Measurements from ENCODE around the gene ACSL3.
"Not testable (repeated sequence)": the region's sequence is repeated elsewhere in the genome, so short reads cannot be mapped to it uniquely, and the experiment has no call there.

ACSL3 gene

DNA sequence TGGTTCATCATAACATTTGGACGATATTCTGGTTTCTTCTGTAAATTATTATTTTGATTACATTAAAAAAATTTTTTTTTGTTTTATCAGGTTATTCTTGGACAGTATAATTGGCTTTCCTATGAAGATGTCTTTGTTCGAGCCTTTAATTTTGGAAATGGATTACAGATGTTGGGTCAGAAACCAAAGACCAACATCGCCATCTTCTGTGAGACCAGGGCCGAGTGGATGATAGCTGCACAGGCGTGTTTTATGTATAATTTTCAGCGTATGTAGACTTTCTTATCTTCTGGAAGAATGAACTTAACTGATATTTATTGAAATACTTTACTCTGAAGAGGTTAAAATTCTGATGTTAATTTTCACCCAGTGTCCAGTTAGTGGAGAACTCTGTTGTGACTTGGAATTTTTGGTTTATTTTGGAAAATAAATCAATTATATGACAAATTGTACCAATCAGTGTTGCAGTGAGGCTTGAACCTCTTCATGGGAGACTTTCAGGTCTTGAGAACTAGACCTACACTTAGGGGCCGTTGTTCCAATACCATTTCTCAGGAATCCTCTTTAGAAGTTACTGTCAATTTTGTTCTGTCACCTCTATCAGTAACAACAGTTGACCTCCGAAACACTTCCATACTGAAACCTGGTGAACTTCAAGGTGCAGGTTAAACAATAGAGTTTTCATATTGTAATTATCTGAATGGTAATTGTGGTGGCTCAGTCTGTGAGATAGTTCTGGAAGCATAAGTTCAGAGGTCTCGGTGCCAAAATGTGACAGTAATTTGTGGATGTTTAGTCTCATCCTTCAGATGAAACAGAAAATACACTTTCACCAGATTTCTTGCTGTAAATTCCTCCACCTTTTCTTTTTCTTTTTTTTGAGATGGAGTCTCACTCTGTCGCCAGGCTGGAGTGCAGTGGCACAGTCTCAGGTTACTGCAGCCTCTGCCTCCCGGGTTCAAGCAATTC lies 55.7 kb downstream of the ACSL3 start:
- Histone ChIP-seq H3K4me2 (ENCODE audit: low read length) (no peak overlapping the region), H3K36me3 (ENCODE audit: control insufficient read depth, low read length) (peaks cover 57% of the 10 kb centered on the region), H3F3A (ENCODE audit: control insufficient read depth, insufficient read depth) (peaks cover 27% of the 10 kb centered on the region), H3K27me3 (ENCODE audit: control insufficient read depth, low read length) (no peaks in the 10 kb centered on the region), H3K27ac (ENCODE audit: low read depth, low read length) (no peak overlapping the region), H3K4me1 (ENCODE audit: control insufficient read depth, low read length) (peaks cover 39% of the 10 kb centered on the region), H3K79me2 (ENCODE audit: control insufficient read depth, low read length) (peaks cover 35% of the 10 kb centered on the region), H3K4me3 (ENCODE audit: low read length) (no peak overlapping the region), H3K9me3 (ENCODE audit: control insufficient read depth, insufficient read depth, low read length) (no peaks in the 10 kb centered on the region), H3K9me2 (replicated peaks; ENCODE audit: control insufficient read depth, low read length) (no peaks in the 10 kb centered on the region), H4K20me1 (ENCODE audit: control insufficient read depth, insufficient read depth, low read depth, low read length) (no peaks in the 10 kb centered on the region)
- no peak for TF ChIP-seq EZH2phosphoT487 (IDR thresholded peaks at IDR 0.05; ENCODE audit: borderline replicate concordance, low read length)
- TF ChIP-seq, protein P1, sequence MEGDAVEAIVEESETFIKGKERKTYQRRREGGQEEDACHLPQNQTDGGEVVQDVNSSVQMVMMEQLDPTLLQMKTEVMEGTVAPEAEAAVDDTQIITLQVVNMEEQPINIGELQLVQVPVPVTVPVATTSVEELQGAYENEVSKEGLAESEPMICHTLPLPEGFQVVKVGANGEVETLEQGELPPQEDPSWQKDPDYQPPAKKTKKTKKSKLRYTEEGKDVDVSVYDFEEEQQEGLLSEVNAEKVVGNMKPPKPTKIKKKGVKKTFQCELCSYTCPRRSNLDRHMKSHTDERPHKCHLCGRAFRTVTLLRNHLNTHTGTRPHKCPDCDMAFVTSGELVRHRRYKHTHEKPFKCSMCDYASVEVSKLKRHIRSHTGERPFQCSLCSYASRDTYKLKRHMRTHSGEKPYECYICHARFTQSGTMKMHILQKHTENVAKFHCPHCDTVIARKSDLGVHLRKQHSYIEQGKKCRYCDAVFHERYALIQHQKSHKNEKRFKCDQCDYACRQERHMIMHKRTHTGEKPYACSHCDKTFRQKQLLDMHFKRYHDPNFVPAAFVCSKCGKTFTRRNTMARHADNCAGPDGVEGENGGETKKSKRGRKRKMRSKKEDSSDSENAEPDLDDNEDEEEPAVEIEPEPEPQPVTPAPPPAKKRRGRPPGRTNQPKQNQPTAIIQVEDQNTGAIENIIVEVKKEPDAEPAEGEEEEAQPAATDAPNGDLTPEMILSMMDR (IDR thresholded peaks at IDR 0.05; ENCODE audit: low read depth, low read length, poor library complexity, severe bottlenecking): no peak

DNA sequence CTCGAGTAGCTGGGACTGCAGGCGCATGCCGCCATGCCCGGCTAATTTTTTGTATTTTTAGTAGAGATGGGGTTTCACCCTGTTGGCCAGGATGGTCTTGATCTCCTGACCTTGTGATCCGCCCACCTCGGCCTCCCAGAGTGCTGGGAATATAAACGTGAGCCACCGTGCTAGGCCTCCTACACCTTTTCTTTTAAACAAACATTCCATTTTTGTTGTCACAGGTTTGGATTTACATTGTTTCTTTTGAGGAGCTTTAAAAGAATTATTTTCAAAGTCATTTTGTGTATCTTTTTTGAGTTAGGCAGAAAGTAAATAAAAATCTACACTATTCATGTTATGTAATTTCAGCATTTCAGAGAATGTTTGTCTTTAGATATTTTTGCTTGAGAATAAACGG lies 56.4 kb downstream of the ACSL3 start:
- not testable (repeated sequence) for H3K9me3 ChIP-seq (ENCODE audit: control insufficient read depth, insufficient read depth, low read length)

DNA sequence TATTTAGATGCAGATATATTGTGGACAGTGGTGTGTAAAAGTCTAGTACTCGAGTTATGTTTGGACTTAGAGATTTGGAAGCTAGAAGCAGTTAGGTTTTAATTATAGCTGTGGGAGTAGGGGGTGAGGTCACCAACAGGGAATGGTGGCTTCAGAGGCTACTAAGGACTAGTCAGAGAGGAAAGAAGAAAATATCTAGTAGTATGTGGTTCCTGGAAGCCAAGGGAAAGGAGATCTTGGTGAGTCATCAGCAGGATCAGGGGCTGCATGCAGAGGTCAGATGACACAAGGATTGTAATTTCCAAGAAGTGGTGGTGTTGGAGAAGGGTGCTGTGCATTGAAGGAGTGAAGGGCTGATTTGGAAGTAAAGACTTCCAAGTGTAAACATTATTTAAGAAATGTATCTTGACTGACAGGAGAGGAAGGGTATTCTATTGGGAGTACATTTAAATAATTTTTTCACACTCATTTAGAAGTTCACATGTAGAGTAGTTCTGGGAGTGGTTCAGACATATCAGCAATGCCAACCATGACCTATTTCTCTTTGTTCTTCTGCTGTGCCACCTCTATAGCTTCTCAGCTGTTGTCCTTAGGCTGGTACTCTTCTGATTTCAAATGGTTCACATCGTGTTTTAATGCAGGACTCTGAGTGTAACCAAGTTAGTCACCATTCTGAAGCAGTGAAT lies 59.1 kb downstream of the ACSL3 start:
- Histone ChIP-seq H3K27me3 (ENCODE audit: control insufficient read depth, low read length) (no peaks in the 10 kb centered on the region), H3K9me3 (ENCODE audit: control insufficient read depth, insufficient read depth, low read length) (no peaks in the 10 kb centered on the region), H3K79me2 (ENCODE audit: control insufficient read depth, low read length) (peaks cover 9% of the 10 kb centered on the region), H3K9me2 (replicated peaks; ENCODE audit: control insufficient read depth, low read length) (no peaks in the 10 kb centered on the region), H3K27ac (ENCODE audit: low read depth, low read length) (no peak overlapping the region), H3F3A (ENCODE audit: control insufficient read depth, insufficient read depth) (0 out of 2 replicates have a peak, but pooled peaks cover 2% of the 10 kb centered on the region), H3K4me3 (ENCODE audit: low read length) (no peak overlapping the region), H3K4me2 (ENCODE audit: low read length) (no peak overlapping the region), H4K20me1 (ENCODE audit: control insufficient read depth, insufficient read depth, low read depth, low read length) (no peaks in the 10 kb centered on the region), H3K4me1 (ENCODE audit: control insufficient read depth, low read length) (peaks cover 5% of the 10 kb centered on the region), H3K36me3 (ENCODE audit: control insufficient read depth, low read length) (peaks cover 67% of the 10 kb centered on the region)
- no peak for TF ChIP-seq EZH2phosphoT487 (IDR thresholded peaks at IDR 0.05; ENCODE audit: borderline replicate concordance, low read length)
- TF ChIP-seq, protein P1 (IDR thresholded peaks at IDR 0.05; ENCODE audit: low read depth, low read length, poor library complexity, severe bottlenecking): no peak

More for the DNA sequence above, 56.4 kb downstream of the ACSL3 start:
- H3K9me2 ChIP-seq (replicated peaks; ENCODE audit: control insufficient read depth, low read length); H3K4me3 ChIP-seq (ENCODE audit: low read length); H3K4me2 ChIP-seq (ENCODE audit: low read length); H3K27me3 ChIP-seq (ENCODE audit: control insufficient read depth, low read length); H3K27ac ChIP-seq (ENCODE audit: low read depth, low read length); H4K20me1 ChIP-seq (ENCODE audit: control insufficient read depth, insufficient read depth, low read depth, low read length): not testable (repeated sequence)
- Histone ChIP-seq H3F3A (ENCODE audit: control insufficient read depth, insufficient read depth) (peaks cover 22% of the 10 kb centered on the region), H3K36me3 (ENCODE audit: control insufficient read depth, low read length) (peaks cover 64% of the 10 kb centered on the region), H3K4me1 (ENCODE audit: control insufficient read depth, low read length) (peaks cover 33% of the 10 kb centered on the region), H3K79me2 (ENCODE audit: control insufficient read depth, low read length) (peaks cover 35% of the 10 kb centered on the region)

Data from DOHH2 (cell line).